NCI-H1417 treated with DMSO at 0.1 percent for 48 hours (cell line): ENCODE data around the gene MRTFB.
"Not testable (repeated sequence)": the region's sequence is repeated elsewhere in the genome, so short reads cannot be mapped to it uniquely, and the experiment has no call there.

Experiments
- DNase-seq: peaks from one replicate; lab custom pipeline; 2025; lab: John Stamatoyannopoulos, UW

Gene MRTFB

GRCh38 chr16:14104066-14104465 lies 32.9 kb downstream of the MRTFB start:
- no peak for DNase-seq

DNA sequence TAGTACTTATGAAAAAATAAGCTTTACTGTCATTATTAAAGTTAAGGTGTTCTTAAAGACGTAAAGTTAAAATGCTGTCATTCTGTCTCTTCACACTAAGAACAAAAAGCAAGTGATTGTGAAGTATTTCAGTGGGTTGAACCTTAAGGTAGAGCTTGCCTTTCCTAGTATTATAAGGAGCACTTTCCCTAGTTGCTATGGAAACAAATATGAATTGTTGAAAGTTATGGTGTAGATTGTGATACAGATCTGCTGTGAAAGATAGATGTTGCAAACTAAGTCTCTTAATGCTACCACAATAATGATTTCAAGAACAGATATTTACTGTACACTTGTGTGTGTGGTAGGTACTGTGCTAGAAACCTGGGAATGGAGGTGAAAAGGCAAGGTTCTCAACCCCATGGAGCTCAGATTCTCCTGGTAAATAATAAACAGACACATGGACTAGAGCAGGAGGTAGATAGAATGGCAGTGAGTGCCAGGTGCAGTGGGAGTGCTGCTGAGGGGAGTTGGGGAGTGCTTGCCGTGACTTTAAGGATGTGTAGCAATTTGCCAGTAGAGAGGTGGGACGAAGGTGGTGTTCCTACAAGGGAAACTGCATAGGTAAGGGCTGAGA lies 34.7 kb downstream of the MRTFB start:
- no peak for DNase-seq

DNA sequence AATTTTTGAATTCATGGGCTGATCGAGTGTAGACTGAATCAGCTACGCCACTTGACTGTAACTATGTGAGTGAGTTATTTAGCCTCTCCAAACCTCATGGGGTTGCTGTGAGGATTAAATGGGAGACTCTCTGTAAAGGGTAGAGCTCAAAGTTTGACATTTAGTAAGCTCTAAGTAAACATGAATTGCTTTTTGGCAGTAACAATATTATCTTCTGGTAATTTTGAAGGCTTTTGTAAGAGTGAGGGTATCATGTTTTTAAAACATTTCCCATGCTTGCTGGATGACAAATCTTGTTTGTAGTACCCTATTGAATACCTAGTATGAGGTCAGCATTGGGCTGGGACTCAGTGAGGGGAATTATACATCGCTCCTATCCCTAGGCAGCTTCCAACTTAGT lies 35.3 kb downstream of the MRTFB start:
- no peak for DNase-seq

DNA sequence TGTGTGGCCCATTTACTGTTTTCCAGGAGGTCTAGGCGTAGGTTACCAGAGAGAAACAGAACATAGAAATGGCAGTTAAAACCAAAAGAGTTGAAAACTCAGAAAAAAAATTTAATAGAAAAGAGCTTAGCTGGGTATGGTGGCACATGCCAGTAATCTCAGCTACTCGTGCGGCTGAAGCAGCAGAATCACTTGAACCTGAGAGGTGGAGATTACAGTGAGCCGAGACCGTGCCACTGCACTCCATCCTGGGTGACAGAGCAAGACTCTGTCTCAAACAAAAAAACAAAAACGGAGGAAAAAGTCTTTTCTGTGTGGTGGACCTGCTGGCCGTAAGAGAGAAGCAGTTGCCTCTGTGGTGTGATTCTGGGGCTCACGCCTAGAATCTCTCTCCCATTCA lies 35.8 kb downstream of the MRTFB start:
- no peak for DNase-seq

DNA sequence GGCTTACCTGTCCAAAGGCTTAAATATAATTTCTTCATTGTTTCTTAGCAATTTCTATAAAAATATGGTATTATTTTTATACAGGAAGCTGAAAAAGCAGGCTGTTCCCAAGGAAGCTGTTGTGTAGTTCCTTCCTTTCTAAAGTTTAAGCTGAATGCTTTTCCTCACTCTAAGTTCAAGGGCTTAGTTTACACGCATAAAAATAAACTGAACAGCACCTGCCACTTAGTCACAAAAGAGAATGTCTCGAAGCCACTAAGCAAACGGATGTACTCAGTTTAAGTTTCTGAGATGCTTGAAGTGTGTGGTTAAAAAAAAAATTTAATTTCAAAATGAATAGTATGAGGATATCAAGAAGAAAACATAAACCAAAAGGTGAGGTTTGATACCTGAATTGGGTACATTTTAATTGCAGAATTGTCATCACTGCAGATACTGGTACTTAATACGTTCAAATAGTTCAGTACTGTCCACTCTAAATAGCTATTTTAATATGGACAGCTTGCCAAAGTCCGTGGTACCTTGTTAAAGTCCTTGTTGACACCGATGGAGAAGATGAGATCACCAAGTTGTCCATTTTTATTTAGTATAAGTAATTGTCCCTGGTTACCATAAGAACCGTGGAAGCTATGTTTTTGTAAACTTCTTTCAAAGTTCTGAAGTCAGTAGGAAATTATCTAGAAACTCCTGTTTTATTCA lies 38.1 kb downstream of the MRTFB start:
- DNase-seq = no peak

- DNase-seq = no peak
These were observed 38.9 kb downstream of the MRTFB start for GRCh38 chr16:14109782-14110727.

DNA sequence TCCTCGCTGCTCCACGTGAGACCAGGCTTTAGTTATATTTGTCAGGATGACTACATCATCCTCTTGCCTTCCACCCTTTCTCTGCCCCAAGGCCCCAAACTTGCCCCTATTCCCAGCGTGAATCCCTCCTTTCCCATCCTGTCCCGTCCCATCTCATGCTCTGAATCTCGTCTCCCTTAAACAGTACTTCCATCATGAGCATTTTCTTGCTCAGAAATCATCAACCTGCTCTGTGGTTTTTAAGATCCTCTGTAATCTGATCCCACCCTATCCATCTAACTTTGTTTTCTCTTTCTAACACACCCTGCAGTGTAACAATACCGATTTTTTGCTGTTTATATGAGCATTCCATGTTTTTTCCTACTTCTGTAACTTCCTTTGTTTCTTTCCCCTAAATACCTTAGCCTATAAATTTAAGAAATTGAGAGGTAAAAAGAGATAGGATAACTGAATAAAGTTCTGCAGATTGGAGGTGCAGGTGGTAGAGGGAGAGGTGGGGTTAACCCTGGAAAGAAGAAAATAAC lies 39.7 kb downstream of the MRTFB start:
- DNase-seq = no peak

GRCh38 chr16:14111713-14112538 lies 40.8 kb downstream of the MRTFB start:
- DNase-seq = no peak

DNA sequence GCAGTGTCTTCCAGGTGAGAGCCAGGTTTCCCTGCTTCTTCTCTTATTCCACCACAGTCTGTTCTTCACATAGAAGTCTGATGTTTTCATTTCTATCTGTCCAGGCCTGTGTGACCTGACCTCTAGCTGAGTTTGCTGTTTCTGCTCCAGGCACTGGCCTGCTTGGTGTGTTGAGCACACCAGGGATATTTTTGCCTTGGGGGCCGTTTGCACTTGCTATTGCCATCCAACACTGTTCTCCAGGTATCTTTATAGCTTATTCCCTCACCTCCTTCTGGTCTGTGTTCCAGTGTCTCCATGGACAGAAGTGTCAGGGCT lies 41.4 kb downstream of the MRTFB start:
- DNase-seq = no peak

DNA sequence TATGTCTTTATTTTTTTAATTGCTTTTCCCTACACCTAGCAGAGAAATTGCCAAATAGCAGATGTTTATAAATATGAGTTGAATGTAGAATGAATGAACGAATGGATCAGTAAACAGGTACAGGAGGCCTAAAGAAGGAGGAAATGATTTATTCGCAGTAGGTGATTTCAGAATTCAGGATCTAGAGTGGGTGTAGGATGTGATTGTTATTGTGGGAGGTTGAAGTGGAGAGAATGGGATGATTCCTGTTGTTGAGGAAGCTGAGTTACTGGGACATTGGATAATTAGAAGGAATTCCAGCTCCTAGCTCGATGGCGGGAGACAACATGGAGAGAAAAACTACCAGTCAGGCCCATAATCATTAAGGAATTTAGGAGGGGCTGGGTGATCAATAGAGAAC lies 42.2 kb downstream of the MRTFB start:
- DNase-seq = no peak

- no peak for DNase-seq
These were observed 45.9 kb downstream of the MRTFB start for GRCh38 chr16:14117051-14117450.

DNA sequence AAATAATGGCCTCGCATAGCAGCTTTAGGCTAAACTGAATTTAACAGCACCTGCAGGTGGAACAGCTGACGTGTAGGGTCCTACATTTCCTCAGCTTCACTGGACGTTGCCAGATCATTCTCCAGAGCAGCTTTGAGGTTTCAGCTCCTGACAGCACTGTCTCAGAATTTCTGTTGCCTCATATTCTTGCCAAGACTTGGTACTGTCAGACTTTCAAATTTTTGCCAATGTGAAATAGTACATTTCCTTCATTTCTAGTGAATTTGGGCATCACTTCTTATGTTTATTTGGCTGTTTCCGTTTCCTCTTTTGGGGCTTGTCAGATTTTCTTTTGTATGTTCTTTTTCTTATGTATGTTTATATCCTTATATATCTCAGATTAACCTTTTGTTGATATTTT lies 48.7 kb downstream of the MRTFB start:
- no peak for DNase-seq

DNA sequence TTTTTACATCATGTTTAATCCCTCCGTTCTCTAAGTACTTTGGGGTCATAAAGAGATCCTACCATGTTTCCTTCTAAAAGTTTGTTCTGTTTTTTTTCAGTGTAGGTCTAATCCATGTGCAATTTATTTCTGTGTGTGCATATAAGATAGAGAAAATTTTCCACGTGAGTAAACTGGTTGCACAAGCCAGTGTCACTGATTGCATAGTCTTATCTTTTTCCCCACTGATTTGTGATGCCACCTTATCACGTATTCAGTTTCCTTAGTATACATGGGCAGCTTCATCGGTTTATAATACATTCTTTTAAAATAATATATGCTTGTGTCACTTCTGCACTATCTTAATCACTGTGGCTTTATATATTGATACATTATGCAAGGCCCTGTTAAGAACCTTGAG lies 49.2 kb downstream of the MRTFB start:
- DNase-seq = no peak

DNA sequence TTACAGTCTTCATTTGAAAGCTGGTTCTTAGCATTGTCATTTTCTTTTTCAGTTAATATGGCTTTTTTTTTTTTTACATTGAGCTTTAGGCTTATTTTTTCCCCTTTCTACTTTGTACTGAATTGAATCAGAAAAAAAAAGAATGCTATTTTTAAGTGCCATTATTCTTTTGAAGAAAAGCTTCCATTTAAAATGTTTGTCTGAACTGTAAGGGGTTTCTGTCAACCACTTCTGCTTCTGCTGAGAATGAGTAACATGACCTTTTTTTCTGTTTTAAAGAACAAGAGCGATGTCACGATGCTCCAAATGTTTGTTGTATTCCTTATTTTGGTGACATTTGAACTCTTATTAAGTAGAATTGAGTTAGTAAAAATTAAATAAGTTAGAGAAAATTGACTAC lies 50.0 kb downstream of the MRTFB start:
- DNase-seq = no peak

DNA sequence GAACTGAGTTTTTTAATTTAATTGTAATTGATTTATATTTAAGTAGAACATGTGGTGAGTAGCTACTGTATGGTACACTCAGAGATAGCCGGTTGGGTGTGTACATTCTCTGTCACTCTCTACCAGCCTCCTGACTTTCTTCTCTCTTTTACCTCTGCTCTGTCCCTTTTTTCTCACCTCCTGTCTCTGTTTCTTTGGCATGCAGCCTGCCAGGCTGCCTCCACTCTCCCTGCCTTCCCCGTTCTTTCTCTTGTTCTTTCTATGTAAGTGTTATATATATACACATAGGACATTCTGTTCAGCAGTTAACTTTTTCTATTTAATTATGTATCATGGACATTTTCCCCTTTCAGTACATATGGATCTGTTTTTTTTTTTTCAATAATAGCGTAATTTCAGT lies 50.8 kb downstream of the MRTFB start:
- DNase-seq = no peak

DNA sequence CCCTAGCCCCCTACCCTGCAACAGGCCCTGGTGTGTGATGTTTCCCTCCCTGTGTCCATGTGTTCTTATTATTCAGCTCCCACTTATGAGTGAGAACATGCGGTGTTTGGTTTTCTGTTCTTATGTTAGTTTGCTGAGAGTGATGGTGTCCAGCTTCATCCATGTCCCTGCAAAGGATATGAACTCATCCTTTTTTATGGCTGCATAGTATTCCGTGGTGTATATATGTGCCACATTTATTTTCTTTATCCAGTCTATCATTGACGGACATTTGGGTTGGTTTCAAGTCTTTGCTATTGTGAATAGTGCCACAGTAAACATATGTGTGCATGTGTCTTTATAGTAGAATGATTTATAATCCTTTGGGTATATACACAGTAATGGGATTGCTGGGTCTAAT lies 51.3 kb downstream of the MRTFB start:
- not testable (repeated sequence) for DNase-seq

GRCh38 chr16:14125000-14125681 lies 54.0 kb downstream of the MRTFB start:
- DNase-seq = no peak

GRCh38 chr16:14125708-14126107 lies 54.6 kb downstream of the MRTFB start:
- DNase-seq = no peak

DNA sequence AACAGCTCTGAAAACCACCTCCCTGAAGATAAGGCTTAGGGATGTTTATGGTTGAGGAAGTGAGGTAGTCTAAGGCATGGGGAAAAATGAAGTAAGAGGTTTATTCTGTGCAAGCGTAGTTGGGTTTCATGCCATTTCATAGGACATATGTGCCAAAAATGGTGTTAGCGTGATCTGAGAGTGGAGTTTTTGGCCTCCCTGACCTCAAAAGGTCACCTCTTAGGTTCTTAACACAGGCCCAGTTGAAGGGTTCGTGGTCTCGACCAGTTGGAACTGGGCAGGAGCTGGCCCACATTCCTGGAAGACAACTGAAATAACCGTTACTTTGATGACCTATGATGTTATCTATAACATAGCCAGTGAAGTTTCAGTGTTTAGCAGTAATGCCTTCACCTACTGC lies 57.0 kb downstream of the MRTFB start:
- no peak for DNase-seq

- no peak for DNase-seq
These were observed 58.4 kb downstream of the MRTFB start for GRCh38 chr16:14129502-14129901.
